H9 (cell line): ENCODE measurements around the gene ALAS1. TPM values are rescaled to one million over a fixed set of nuclear protein-coding genes. Genes with fewer than 3 reads are reported as not detected.
A peak's percentile ranks its signal among the peaks of the same experiment; 100 is the strongest.

Source experiments
- DNase-seq: peaks from one replicate; pipeline ENCODE4 v3.0.0-alpha.2; 2017
- H2AFZ ChIP-seq: one replicate; pipeline ENCODE4 v1.6.1; 2013; ENCODE audit warnings: mild to moderate bottlenecking, low read length, control low read depth, moderate library complexity
- H2AK5ac ChIP-seq: 2 replicates; pipeline ENCODE4 v1.6.1; 2013; ENCODE audit warnings: low read length, control low read depth, mixed read lengths; ENCODE audit not compliant: insufficient read length
- H2BK120ac ChIP-seq: one replicate; pipeline ENCODE4 v1.6.1; 2013; ENCODE audit warnings: low read depth, mild to moderate bottlenecking, low read length, control low read depth, inconsistent platforms; ENCODE audit not compliant: poor library complexity, severe bottlenecking
- H2BK12ac ChIP-seq: 2 replicates; pipeline ENCODE4 v1.6.1; 2013; ENCODE audit warnings: low read length, control low read depth, mixed read lengths, low read depth; ENCODE audit not compliant: insufficient read length
- H2BK15ac ChIP-seq: 2 replicates; pipeline ENCODE4 v1.6.1; 2013; ENCODE audit warnings: low read depth, low read length, control low read depth
- H2BK20ac ChIP-seq: one replicate; pipeline ENCODE4 v1.6.1; 2013; ENCODE audit warnings: low read depth, mild to moderate bottlenecking, low read length, control low read depth, inconsistent platforms; ENCODE audit not compliant: poor library complexity, severe bottlenecking
- H2BK5ac ChIP-seq: 2 replicates; pipeline ENCODE4 v1.6.1; 2013; ENCODE audit warnings: low read length, control low read depth, mixed read lengths; ENCODE audit not compliant: insufficient read length
- H3K14ac ChIP-seq: 2 replicates; pipeline ENCODE4 v1.6.1; 2013; ENCODE audit warnings: low read length, control low read depth; ENCODE audit not compliant: insufficient read depth
- H3K18ac ChIP-seq: 2 replicates; pipeline ENCODE4 v1.6.1; 2013; ENCODE audit warnings: low read depth, mild to moderate bottlenecking, mixed read lengths, low read length, control low read depth; ENCODE audit not compliant: insufficient read length
- H3K23ac ChIP-seq: 2 replicates; pipeline ENCODE4 v1.6.1; 2013; ENCODE audit warnings: low read length, control low read depth, mixed read lengths, low read depth; ENCODE audit not compliant: insufficient read length
- H3K23me2 ChIP-seq: 2 replicates; pipeline ENCODE4 v1.6.1; 2013; ENCODE audit warnings: low read depth, mild to moderate bottlenecking, mixed read lengths, low read length, control low read depth; ENCODE audit not compliant: insufficient read length, poor library complexity, severe bottlenecking
- H3K27ac ChIP-seq: 2 replicates; pipeline ENCODE4 v1.5.1; 2013; ENCODE audit warnings: low read length, control low read depth, mixed read lengths, low read depth; ENCODE audit not compliant: insufficient read length
- H3K27me3 ChIP-seq: 2 replicates; pipeline ENCODE4 v1.6.1; 2013; ENCODE audit warnings: low read length, control low read depth, inconsistent platforms; ENCODE audit not compliant: insufficient read depth
- H3K4ac ChIP-seq: 2 replicates; pipeline ENCODE4 v1.6.1; 2013; ENCODE audit warnings: low read depth, mild to moderate bottlenecking, control low read depth, inconsistent platforms, low read length, moderate library complexity
- H3K4me1 ChIP-seq: 2 replicates; pipeline ENCODE4 v1.6.1; 2013; ENCODE audit warnings: low read length, control low read depth, inconsistent platforms; ENCODE audit not compliant: insufficient read depth
- H3K4me2 ChIP-seq: 2 replicates; pipeline ENCODE4 v1.6.1; 2013; ENCODE audit warnings: low read length, control low read depth, mixed read lengths; ENCODE audit not compliant: insufficient read length, insufficient read depth
- H3K56ac ChIP-seq: 2 replicates; pipeline ENCODE4 v1.6.1; 2013; ENCODE audit warnings: low read depth, mild to moderate bottlenecking, mixed read lengths, low read length, control low read depth; ENCODE audit not compliant: insufficient read length
- H3K79me1 ChIP-seq: 2 replicates; pipeline ENCODE4 v1.6.1; 2013; ENCODE audit warnings: low read depth, mild to moderate bottlenecking, moderate library complexity, low read length, control low read depth, inconsistent platforms; ENCODE audit not compliant: insufficient read depth, poor library complexity, severe bottlenecking
- H3K79me2 ChIP-seq: 2 replicates; pipeline ENCODE4 v1.6.1; 2013; ENCODE audit warnings: low read length, control low read depth, inconsistent platforms; ENCODE audit not compliant: insufficient read depth
- H3K9ac ChIP-seq: 2 replicates; pipeline ENCODE4 v1.6.1; 2013; ENCODE audit warnings: low read length, control low read depth, mixed read lengths; ENCODE audit not compliant: insufficient read length; ENCODE audit errors: extremely low read depth
- H3K9me3 ChIP-seq: one replicate; pipeline ENCODE4 v1.6.1; 2013; ENCODE audit warnings: low read depth, low read length, inconsistent platforms; ENCODE audit not compliant: control insufficient read depth
- H3T11ph ChIP-seq: one replicate; pipeline ENCODE4 v1.6.1; 2013; ENCODE audit warnings: mild to moderate bottlenecking, low read length, control low read depth, inconsistent platforms
- H4K20me1 ChIP-seq: one replicate; pipeline ENCODE4 v1.6.1; 2013; ENCODE audit not compliant: control insufficient read depth, insufficient read length, insufficient read depth
- H4K5ac ChIP-seq: 2 replicates; pipeline ENCODE4 v1.6.1; 2013; ENCODE audit warnings: low read depth, mild to moderate bottlenecking, mixed read lengths, low read length, control low read depth; ENCODE audit not compliant: insufficient read length
- H4K8ac ChIP-seq: replicated peaks from 2 replicates; pipeline ENCODE4 v1.6.1; 2013; ENCODE audit warnings: low read length, control low read depth, mixed read lengths, low read depth; ENCODE audit not compliant: insufficient read length
- H4K91ac ChIP-seq: 2 replicates; pipeline ENCODE4 v1.6.1; 2013; ENCODE audit warnings: low read depth, mild to moderate bottlenecking, moderate library complexity, mixed read lengths, low read length, control low read depth; ENCODE audit not compliant: insufficient read length
- H3K27ac Mint-ChIP-seq, 3 experiments: 2 replicates in 2 of 3; 3 replicates in 1 of 3; pipeline ENCODE4 v1.8.0; 2020 to 2021; ENCODE audit warnings: mixed read lengths in 3 of 3, mild to moderate bottlenecking in 1 of 3, moderate library complexity in 1 of 3
- H3K27me3 Mint-ChIP-seq: 2 replicates; pipeline ENCODE4 v1.8.0; 2021; ENCODE audit warnings: low read depth, mild to moderate bottlenecking, moderate library complexity, mixed read lengths
- H3K36me3 Mint-ChIP-seq, 3 experiments: 2 replicates in 2 of 3; 3 replicates in 1 of 3; pipeline ENCODE4 v1.8.0; 2020 to 2021; ENCODE audit warnings: low read depth in 3 of 3, mixed read lengths in 3 of 3; ENCODE audit not compliant: insufficient read depth in 1 of 3
- H3K4me1 Mint-ChIP-seq, 2 experiments: 2 replicates each; pipeline ENCODE4 v1.8.0; 2020; ENCODE audit warnings: mixed read lengths in 2 of 2
- H3K4me3 Mint-ChIP-seq, 2 experiments: 2 replicates in 1 of 2; 3 replicates in 1 of 2; pipeline ENCODE4 v1.8.0; 2020 to 2021; ENCODE audit warnings: mild to moderate bottlenecking in 2 of 2, mixed read lengths in 2 of 2, moderate library complexity in 1 of 2
- H3K9me3 Mint-ChIP-seq, 2 experiments: 2 replicates in 1 of 2; 3 replicates in 1 of 2; pipeline ENCODE4 v1.8.0; 2020; ENCODE audit warnings: mild to moderate bottlenecking in 2 of 2, mixed read lengths in 2 of 2, moderate library complexity in 1 of 2
- CTCF ChIP-seq: fragments of 200-600 bp; sonication (generic); conservative IDR thresholded peaks from 3 replicates; pipeline ENCODE4 v1.8.0; 2021; ENCODE audit warnings: antibody characterized with exemption, mild to moderate bottlenecking
- WGBS: extraction: QIAGEN DNeasy Blood & Tissue Kit; methylation state at CpG from one replicate; pipeline ENCODE4 v1.1.7; 2013; ENCODE audit warnings: missing lambda C conversion rate, low lambda C conversion rate, mixed read lengths; ENCODE audit not compliant: insufficient read length; ENCODE audit errors: extremely low coverage; 5-methylcytosine and 5-hydroxymethylcytosine counted together
- total RNA-seq: library from RNA; stranded (reverse); gene quantifications from 2 replicates; pipeline ENCODE4 v1.2.1, GENCODE V29; 2021

ALAS1 gene
- total RNA-seq, 1 experiment from 2014 or later: 39.1 TPM

- H3K4me1 Mint-ChIP-seq: peaks cover 15 to 28% of the 10 kb centered on the region in 2 experiments
- H4K91ac ChIP-seq: no peak overlapping the region
- no peak overlapping the region for H3K14ac ChIP-seq
- peaks cover 0 to 5% of the 10 kb centered on the region in 2 experiments; a peak in 2 of 5 replicates for H3K9me3 Mint-ChIP-seq
- no peaks in the 10 kb centered on the region for H3K9me3 ChIP-seq
- H3K9ac ChIP-seq: no peak overlapping the region
- H3K23ac ChIP-seq: no peak overlapping the region
- no peaks in the 10 kb centered on the region for H4K20me1 ChIP-seq
- H3K4me2 ChIP-seq: no peak overlapping the region
- no peak overlapping the region for H2AK5ac ChIP-seq
- peak; percentile 27 for DNase-seq
- peak overlapping the region; percentile 53 to 74; a peak in 4 of 5 replicates for H3K4me3 Mint-ChIP-seq
- H3K4me1 ChIP-seq: no peaks in the 10 kb centered on the region
- H3K27ac Mint-ChIP-seq: no peak overlapping the region
- no peak for TF ChIP-seq CTCF
- H3K4ac ChIP-seq: no peak overlapping the region
- H3K27ac ChIP-seq: no peak overlapping the region
- H3K27me3 ChIP-seq: peaks cover 14% of the 10 kb centered on the region; the same call in 1 of the 2 replicates
- peaks cover 0 to 17% (median 10%) of the 10 kb centered on the region in 3 experiments; a peak in 5 of 7 replicates for H3K36me3 Mint-ChIP-seq
- H2BK20ac ChIP-seq: no peak overlapping the region
- no peak overlapping the region for H2BK12ac ChIP-seq
- H2AFZ ChIP-seq: no peak overlapping the region
- no peaks in the 10 kb centered on the region for H3K79me2 ChIP-seq
- no peak overlapping the region for H3K18ac ChIP-seq
- no peak overlapping the region for H4K8ac ChIP-seq
- no peak overlapping the region for H2BK5ac ChIP-seq
- H3K56ac ChIP-seq: no peak overlapping the region
- no CpG with 5 or more reads among the region's 9 CpGs for WGBS
- no peaks in the 10 kb centered on the region for H3K79me1 ChIP-seq
- peaks cover 3% of the 10 kb centered on the region for H3K23me2 ChIP-seq
- H4K5ac ChIP-seq: no peak overlapping the region
- no peak overlapping the region for H2BK15ac ChIP-seq
- no peak overlapping the region for H3T11ph ChIP-seq
- peaks cover 46% of the 10 kb centered on the region for H3K27me3 Mint-ChIP-seq
- no peak overlapping the region for H2BK120ac ChIP-seq
Observed at GRCh38 chr3:52243791-52244628, 46.0 kb downstream of the ALAS1 start.
